Measurements from ENCODE around the gene TNFRSF8. TPM values are rescaled to one million over a fixed set of nuclear protein-coding genes. Genes with fewer than 3 reads are reported as not detected.

The TNFRSF8 gene
- total RNA-seq, 4 donors from 2014 or later, result 0.84 to 4.9 (median 1.8) TPM; not detected in 1

DNA sequence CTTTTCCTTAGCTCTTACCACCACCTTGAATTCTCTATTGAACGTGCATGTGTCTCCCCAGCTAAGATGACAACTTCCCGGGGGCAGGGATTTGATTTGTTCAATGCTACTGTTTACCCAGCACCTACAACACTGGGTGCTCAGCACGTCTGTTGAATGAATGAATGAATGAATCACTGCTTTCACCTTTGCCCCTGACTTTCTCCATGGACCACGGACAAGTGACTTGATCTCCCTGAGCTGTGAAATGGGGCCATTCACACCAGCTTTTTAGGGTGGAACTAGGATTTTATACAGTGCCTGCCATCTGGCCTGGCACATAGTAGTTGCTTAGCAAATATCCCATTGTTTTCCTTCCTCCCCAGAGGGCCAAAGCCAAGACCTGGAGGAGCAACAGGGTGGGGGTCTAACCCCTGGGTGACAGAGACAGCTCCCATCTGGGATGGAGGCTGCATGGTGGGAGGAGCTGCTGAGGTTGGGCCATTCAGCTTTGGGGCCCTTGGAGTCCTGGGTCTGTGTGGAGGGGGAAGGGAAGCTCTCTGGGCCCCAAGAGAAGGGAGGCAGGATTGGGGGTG is 119.4 kb downstream of the TNFRSF8 start:
- WGBS, 2 donors, result 55 to 56% methylated on average over 4 of the region's 4 CpGs
- Histone ChIP-seq H3K4me1 (peaks cover 0 to 97% (median 78%) of the 10 kb centered on the region in 4 donors), H3K9me3 (no peaks in the 10 kb centered on the region), H3K36me3 (no peaks in the 10 kb centered on the region), H3K27me3 (no peaks in the 10 kb centered on the region), H3K27ac (peak overlapping the region; percentile 36 to 97 (median 87)), H3K4me3 (no peak overlapping the region)
- TF ChIP-seq EP300 (IDR thresholded peaks at IDR 0.05), result no peak
- no peak for TF ChIP-seq POLR2A (IDR thresholded peaks at IDR 0.05)
- TF ChIP-seq, protein P1, sequence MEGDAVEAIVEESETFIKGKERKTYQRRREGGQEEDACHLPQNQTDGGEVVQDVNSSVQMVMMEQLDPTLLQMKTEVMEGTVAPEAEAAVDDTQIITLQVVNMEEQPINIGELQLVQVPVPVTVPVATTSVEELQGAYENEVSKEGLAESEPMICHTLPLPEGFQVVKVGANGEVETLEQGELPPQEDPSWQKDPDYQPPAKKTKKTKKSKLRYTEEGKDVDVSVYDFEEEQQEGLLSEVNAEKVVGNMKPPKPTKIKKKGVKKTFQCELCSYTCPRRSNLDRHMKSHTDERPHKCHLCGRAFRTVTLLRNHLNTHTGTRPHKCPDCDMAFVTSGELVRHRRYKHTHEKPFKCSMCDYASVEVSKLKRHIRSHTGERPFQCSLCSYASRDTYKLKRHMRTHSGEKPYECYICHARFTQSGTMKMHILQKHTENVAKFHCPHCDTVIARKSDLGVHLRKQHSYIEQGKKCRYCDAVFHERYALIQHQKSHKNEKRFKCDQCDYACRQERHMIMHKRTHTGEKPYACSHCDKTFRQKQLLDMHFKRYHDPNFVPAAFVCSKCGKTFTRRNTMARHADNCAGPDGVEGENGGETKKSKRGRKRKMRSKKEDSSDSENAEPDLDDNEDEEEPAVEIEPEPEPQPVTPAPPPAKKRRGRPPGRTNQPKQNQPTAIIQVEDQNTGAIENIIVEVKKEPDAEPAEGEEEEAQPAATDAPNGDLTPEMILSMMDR (IDR thresholded peaks at IDR 0.05), result no peak
- no peak for DNase-seq (ENCODE audit: low spot score in 2 of 2)

DNA sequence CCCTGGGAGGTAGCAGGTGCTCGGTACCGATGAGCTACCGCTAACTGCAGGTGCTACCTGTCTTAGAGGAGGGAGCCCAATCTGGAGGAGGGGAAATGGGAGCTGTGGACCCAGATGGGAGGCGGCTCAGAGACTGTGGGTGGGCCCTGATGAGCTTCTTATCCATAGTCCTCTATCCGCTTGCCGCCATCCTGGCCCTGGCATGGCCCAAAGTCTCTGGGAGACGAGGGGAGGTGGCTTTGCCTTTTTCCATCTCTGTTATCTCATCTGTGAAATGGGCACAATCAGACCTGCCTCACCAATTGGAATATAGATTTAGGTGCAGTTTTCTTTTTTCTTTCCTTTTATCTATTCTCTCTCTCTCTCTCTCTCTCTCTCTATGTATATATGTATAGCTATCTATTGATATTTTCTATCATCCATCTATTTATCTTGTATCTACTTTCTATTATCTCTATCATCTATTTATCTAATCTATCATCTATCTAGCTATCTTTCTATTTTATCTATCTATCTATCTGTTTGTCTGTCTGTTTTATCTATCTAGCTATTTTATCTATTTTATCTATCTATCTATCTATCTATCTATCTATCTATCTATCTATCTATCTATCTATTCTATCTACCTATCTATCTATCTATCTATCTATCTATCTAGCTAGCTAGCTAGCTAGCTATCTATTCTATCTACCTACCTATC is 120.1 kb downstream of the TNFRSF8 start:
- Histone ChIP-seq H3K36me3 (no peaks in the 10 kb centered on the region), H3K4me3 (no peak overlapping the region), H3K27me3 (no peaks in the 10 kb centered on the region), H3K9me3 (no peaks in the 10 kb centered on the region), H3K27ac (peak overlapping the region; percentile 84 to 97 (median 87)), H3K4me1 (peaks cover 0 to 97% (median 78%) of the 10 kb centered on the region in 4 donors)
- TF ChIP-seq EP300 (IDR thresholded peaks at IDR 0.05), result no peak
- TF ChIP-seq, protein P1 (IDR thresholded peaks at IDR 0.05), result no peak
- TF ChIP-seq POLR2A (IDR thresholded peaks at IDR 0.05), result no peak
- WGBS, 2 donors, result 88 to 89% methylated on average over 7 of the region's 7 CpGs
- no peak for DNase-seq (ENCODE audit: low spot score in 2 of 2)

DNA sequence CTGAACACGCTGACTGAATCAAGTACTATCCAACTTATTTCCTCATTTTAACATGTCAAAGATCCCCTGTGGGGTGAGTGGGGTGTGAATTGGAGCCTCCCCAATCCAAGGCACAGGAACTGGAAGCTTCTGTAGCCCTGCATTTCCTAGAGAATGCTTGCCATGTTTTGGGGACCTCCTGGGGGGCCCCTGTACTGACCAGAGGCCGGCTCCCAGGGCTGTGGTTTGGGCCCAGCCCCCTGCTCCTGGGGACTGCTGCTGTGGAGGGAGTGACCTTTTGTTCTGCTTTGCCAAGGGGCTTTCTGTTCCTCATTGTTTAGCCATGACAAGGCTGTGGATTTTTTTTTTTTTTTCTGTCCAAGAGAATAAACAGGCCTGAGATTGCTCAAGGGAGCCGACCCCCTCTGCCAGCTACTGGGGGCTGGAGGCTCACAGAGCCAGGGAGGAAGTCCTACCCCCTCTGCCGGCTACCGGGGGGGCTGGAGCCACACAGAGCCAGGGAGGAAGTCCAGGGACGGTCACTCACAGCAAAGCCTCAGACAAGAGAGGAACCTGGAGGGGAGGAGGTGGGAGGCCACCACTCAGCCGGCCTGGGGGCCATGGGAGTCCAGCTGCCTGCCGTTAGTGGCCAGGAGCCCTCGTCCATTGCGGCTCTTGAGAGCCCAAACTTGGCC is 121.0 kb downstream of the TNFRSF8 start:
- whole genome bisulfite sequencing, 2 donors, result 4% methylated on average over 9 to 10 of the region's 10 CpGs
- Histone ChIP-seq H3K27me3 (no peaks in the 10 kb centered on the region), H3K4me1 (peaks cover 0 to 97% (median 78%) of the 10 kb centered on the region in 4 donors), H3K4me3 (peak overlapping the region in 3 of 4 donors; percentile 11 to 24 (median 20)), H3K27ac (peak overlapping the region; percentile 84 to 97 (median 87)), H3K9me3 (no peaks in the 10 kb centered on the region), H3K36me3 (no peaks in the 10 kb centered on the region)
- TF ChIP-seq POLR2A (IDR thresholded peaks at IDR 0.05) (peak; percentile 32 to 45), EP300 (IDR thresholded peaks at IDR 0.05) (peak; percentile 85 to 89)
- TF ChIP-seq, protein P1 (IDR thresholded peaks at IDR 0.05), result peak; percentile 14 to 43 (median 19)
- peak; percentile 46 to 67 for DNase-seq (ENCODE audit: low spot score in 2 of 2)

DNA sequence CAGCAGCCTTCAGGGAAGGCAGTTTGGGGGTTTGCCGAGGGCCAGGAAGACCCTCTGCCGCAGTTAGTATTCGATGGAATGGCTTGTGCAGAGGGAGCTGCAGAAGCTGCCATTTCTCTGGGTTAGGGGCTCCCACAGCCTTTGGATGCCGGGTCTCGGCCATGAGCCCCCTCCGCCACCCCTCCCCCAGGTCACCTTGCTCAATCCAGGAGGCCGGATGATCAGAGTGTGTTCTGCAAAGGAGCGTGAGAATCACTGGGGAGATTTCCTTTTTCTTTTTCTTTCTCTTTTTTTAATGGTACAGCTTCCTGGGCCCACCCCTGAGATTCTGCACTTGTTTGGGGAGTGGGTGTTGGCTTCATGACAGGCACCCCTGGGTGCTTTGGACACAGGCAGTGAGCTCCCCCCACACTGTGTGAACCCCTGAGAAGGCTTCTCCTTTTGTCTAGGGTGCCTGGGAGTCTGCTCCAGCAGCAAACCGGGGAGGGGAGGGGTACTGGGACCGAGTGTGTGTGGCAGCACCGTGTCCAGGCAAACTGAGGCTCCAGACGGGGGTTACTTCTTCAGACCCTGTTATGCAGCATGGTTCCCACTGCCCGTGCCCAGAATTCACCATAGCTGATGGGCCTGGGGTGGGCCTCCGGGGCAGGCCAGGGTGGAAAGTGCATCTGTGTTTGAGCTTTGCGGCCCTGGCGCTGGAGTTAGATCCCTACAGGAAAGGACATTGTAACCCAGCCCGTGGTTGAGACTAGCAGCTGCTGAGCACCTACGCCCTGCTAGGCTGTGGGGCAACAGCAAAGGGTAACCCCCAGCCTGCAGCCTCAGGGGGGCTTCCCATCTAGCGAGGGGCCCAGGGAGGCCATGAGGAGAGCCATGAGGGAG is 122.2 kb downstream of the TNFRSF8 start:
- Histone ChIP-seq H3K27ac (peak overlapping the region; percentile 84 to 97 (median 87)), H3K4me3 (peak overlapping the region in 3 of 4 donors; percentile 11 to 24 (median 20)), H3K4me1 (peaks cover 0 to 95% (median 69%) of the 10 kb centered on the region in 4 donors), H3K9me3 (no peaks in the 10 kb centered on the region), H3K27me3 (no peaks in the 10 kb centered on the region), H3K36me3 (no peaks in the 10 kb centered on the region)
- DNase-seq (ENCODE audit: low spot score in 2 of 2), result no peak
- 42 to 64% methylated on average over 16 to 19 of the region's 19 CpGs for WGBS, 2 donors
- TF ChIP-seq POLR2A (IDR thresholded peaks at IDR 0.05) (no peak), EP300 (IDR thresholded peaks at IDR 0.05) (no peak)
- TF ChIP-seq, protein P1 (IDR thresholded peaks at IDR 0.05), result no peak
